BLaER1 treated with 17β-estradiol and CSF1 and Interleukin-3, amounts not matched to agents 10 nM and 100 nM (cell line): ENCODE measurements around the gene DCAF17.
"Not testable (repeated sequence)": the region's sequence is repeated elsewhere in the genome, so short reads cannot be mapped to it uniquely, and the experiment has no call there.

ENCODE experiments used
- H3K27ac ChIP-seq, 11 experiments: shearing (Covaris generic); formaldehyde crosslinking; 2 replicates each; pipeline ENCODE4 v1.8.1; 2022
- H3K27me3 ChIP-seq, 11 experiments: shearing (Covaris generic); formaldehyde crosslinking; 2 replicates each; pipeline ENCODE4 v1.8.1; 2022
- H3K36me3 ChIP-seq, 11 experiments: shearing (Covaris generic); formaldehyde crosslinking; 2 replicates each; pipeline ENCODE4 v1.8.1; 2022
- H3K4me1 ChIP-seq, 10 experiments: shearing (Covaris generic); formaldehyde crosslinking; 2 replicates each; pipeline ENCODE4 v1.8.1; 2022
- H3K4me2 ChIP-seq, 11 experiments: shearing (Covaris generic); formaldehyde crosslinking; 2 replicates each; pipeline ENCODE4 v1.8.1; 2022
- H3K4me3 ChIP-seq, 10 experiments: shearing (Covaris generic); formaldehyde crosslinking; 2 replicates each; pipeline ENCODE4 v1.8.1; 2022
- H3K9ac ChIP-seq, 11 experiments: shearing (Covaris generic); formaldehyde crosslinking; 2 replicates each; pipeline ENCODE4 v1.8.1; 2022
- H3K9me3 ChIP-seq, 11 experiments: shearing (Covaris generic); formaldehyde crosslinking; replicated peaks in 1 of 11; 2 replicates each; pipeline ENCODE4 v1.8.1; 2022
- H4K20me1 ChIP-seq, 11 experiments: shearing (Covaris generic); formaldehyde crosslinking; 2 replicates each; pipeline ENCODE4 v1.8.1; 2022
- Cebpa-rat ChIP-seq, 11 experiments: shearing (Covaris generic); IDR thresholded peaks; 2 replicates each; pipeline ENCODE4 v1.8.1; 2022

Gene DCAF17

GRCh38 chr2:171407030-171407675 is 26.9 kb upstream of the DCAF17 start:
- peaks cover 0 to 4% (median 0%) of the 10 kb centered on the region in 11 experiments; a peak in 2 of 22 replicates for H4K20me1 ChIP-seq
- H3K27ac ChIP-seq = no peak overlapping the region
- H3K9ac ChIP-seq = no peak overlapping the region
- peaks cover 0 to 22% (median 7%) of the 10 kb centered on the region in 11 experiments; a peak in 12 of 22 replicates for H3K36me3 ChIP-seq
- H3K9me3 ChIP-seq = peaks cover 10 to 18% (median 13%) of the 10 kb centered on the region in 11 experiments
- no peak for TF ChIP-seq Cebpa-rat (IDR thresholded peaks at IDR 0.05)
- H3K27me3 ChIP-seq = no peaks in the 10 kb centered on the region
- H3K4me1 ChIP-seq = peaks cover 0 to 20% (median 0%) of the 10 kb centered on the region in 10 experiments; a peak in 4 of 20 replicates
- no peak overlapping the region for H3K4me2 ChIP-seq
- no peak overlapping the region for H3K4me3 ChIP-seq

DNA sequence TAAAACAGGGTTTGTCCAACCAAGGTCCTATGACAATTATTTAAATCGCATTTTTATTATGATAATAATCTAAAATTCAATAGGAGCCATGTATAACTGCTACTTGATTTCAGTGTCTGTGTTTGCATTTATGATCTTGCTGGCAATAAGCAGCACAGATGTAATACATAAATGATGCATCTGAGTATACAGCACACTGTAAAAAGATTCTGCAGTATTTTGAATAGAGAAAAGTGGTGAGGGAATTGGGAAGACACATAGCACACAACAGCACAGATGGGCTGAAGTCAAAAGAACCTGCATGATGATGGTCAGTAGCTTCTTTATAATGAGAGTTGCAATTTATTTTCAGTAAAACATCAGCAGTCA is 26.4 kb upstream of the DCAF17 start:
- H3K9me3 ChIP-seq = peaks cover 4 to 13% (median 8%) of the 10 kb centered on the region in 11 experiments
- TF ChIP-seq Cebpa-rat (IDR thresholded peaks at IDR 0.05) = no peak
- H3K4me2 ChIP-seq = no peak overlapping the region
- H3K9ac ChIP-seq = no peak overlapping the region
- peaks cover 0 to 20% (median 0%) of the 10 kb centered on the region in 10 experiments; a peak in 4 of 20 replicates for H3K4me1 ChIP-seq
- H3K36me3 ChIP-seq = peaks cover 0 to 17% (median 4%) of the 10 kb centered on the region in 11 experiments; a peak in 7 of 22 replicates
- H3K27me3 ChIP-seq = no peaks in the 10 kb centered on the region
- H4K20me1 ChIP-seq = peaks cover 0 to 6% (median 0%) of the 10 kb centered on the region in 11 experiments; a peak in 2 of 22 replicates
- H3K27ac ChIP-seq = no peak overlapping the region
- H3K4me3 ChIP-seq = no peak overlapping the region

- H3K4me3 ChIP-seq = no peak overlapping the region
- peaks cover 0 to 5% (median 0%) of the 10 kb centered on the region in 11 experiments; a peak in 1 of 22 replicates for H3K9me3 ChIP-seq
- H4K20me1 ChIP-seq = peaks cover 0 to 6% (median 0%) of the 10 kb centered on the region in 11 experiments; a peak in 2 of 22 replicates
- H3K4me2 ChIP-seq = no peak overlapping the region
- no peak for TF ChIP-seq Cebpa-rat (IDR thresholded peaks at IDR 0.05)
- no peak overlapping the region for H3K27ac ChIP-seq
- H3K36me3 ChIP-seq = 0 out of 22 replicates have a peak, but pooled peaks cover 0 to 12% (median 0%) of the 10 kb centered on the region in 11 experiments
- H3K27me3 ChIP-seq = no peaks in the 10 kb centered on the region
- no peak overlapping the region for H3K9ac ChIP-seq
- H3K4me1 ChIP-seq = peaks cover 0 to 14% (median 0%) of the 10 kb centered on the region in 10 experiments; a peak in 4 of 20 replicates
Observed at GRCh38 chr2:171409436-171409971, 24.5 kb upstream of the DCAF17 start.

GRCh38 chr2:171410101-171410500 is 23.9 kb upstream of the DCAF17 start:
- Histone ChIP-seq H3K4me2 (no peak overlapping the region), H3K9ac (no peak overlapping the region), H3K4me3 (no peak overlapping the region), H4K20me1 (peaks cover 0 to 6% (median 0%) of the 10 kb centered on the region in 11 experiments; a peak in 2 of 22 replicates), H3K27me3 (no peaks in the 10 kb centered on the region), H3K4me1 (peaks cover 0 to 10% (median 0%) of the 10 kb centered on the region in 10 experiments; a peak in 4 of 20 replicates), H3K36me3 (0 out of 22 replicates have a peak, but pooled peaks cover 0 to 8% (median 0%) of the 10 kb centered on the region in 11 experiments), H3K27ac (no peak overlapping the region), H3K9me3 (peaks cover 0 to 5% (median 0%) of the 10 kb centered on the region in 11 experiments; a peak in 1 of 22 replicates)
- TF ChIP-seq Cebpa-rat (IDR thresholded peaks at IDR 0.05) = no peak

GRCh38 chr2:171410624-171411023 is 23.4 kb upstream of the DCAF17 start:
- no peak overlapping the region for H3K27ac ChIP-seq

GRCh38 chr2:171411214-171411613 is 22.8 kb upstream of the DCAF17 start:
- no peak overlapping the region for H3K27ac ChIP-seq
- peaks cover 0 to 5% (median 0%) of the 10 kb centered on the region in 11 experiments; a peak in 1 of 22 replicates for H3K9me3 ChIP-seq
- 0 out of 22 replicates have a peak, but pooled peaks cover 0 to 8% (median 0%) of the 10 kb centered on the region in 11 experiments for H3K36me3 ChIP-seq
- H3K4me2 ChIP-seq = no peak overlapping the region
- H4K20me1 ChIP-seq = peaks cover 0 to 6% (median 0%) of the 10 kb centered on the region in 11 experiments; a peak in 5 of 22 replicates
- H3K4me3 ChIP-seq = no peak overlapping the region
- TF ChIP-seq Cebpa-rat (IDR thresholded peaks at IDR 0.05) = no peak
- no peaks in the 10 kb centered on the region for H3K4me1 ChIP-seq
- no peaks in the 10 kb centered on the region for H3K27me3 ChIP-seq
- H3K9ac ChIP-seq = no peak overlapping the region

More at GRCh38 chr2:171410624-171411023, 23.4 kb upstream of the DCAF17 start:
- Histone ChIP-seq H3K36me3 (0 out of 22 replicates have a peak, but pooled peaks cover 0 to 8% (median 0%) of the 10 kb centered on the region in 11 experiments), H4K20me1 (peaks cover 0 to 6% (median 0%) of the 10 kb centered on the region in 11 experiments; a peak in 3 of 22 replicates), H3K27me3 (no peaks in the 10 kb centered on the region), H3K9ac (no peak overlapping the region), H3K4me3 (no peak overlapping the region), H3K9me3 (peaks cover 0 to 5% (median 0%) of the 10 kb centered on the region in 11 experiments; a peak in 1 of 22 replicates), H3K4me2 (no peak overlapping the region), H3K4me1 (peaks cover 0 to 4% (median 0%) of the 10 kb centered on the region in 10 experiments; a peak in 4 of 20 replicates)
- TF ChIP-seq Cebpa-rat (IDR thresholded peaks at IDR 0.05) = no peak

DNA sequence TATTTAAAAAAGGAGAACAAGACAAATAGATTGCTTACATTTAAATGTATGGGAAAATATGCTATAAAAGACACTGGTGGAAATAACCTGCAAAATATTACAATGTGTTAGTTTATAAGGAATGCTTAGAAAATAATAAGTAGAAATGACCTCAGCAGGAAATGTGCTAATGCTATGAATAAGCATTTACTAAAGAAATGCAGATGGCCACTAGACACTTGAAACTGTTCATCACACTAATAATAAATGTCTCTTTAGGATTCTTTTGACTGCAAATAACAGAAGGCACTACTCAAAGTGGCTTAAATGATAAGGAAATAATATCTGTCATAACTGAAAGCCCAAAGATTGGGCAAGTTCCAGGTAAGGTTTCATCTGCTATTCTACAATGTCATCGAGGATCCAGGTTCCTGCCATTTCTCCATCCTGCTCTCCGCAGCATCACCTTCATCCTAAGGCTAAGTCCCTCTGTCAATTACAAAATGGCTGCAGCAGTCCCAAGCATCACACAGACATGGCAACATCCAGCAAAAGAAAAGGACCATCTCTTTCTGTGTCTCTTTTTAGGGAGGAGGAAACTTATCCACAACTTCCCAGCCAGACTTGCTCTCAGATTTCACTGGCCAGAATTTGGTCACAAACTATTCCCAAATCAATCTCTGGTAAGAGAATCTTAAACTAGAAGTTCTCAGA is 22.1 kb upstream of the DCAF17 start:
- Histone ChIP-seq H3K4me2 (no peak overlapping the region), H4K20me1 (peaks cover 0 to 6% (median 0%) of the 10 kb centered on the region in 11 experiments; a peak in 6 of 22 replicates), H3K9ac (no peak overlapping the region), H3K36me3 (0 out of 22 replicates have a peak, but pooled peaks cover 0 to 8% (median 0%) of the 10 kb centered on the region in 11 experiments), H3K9me3 (peaks cover 0 to 5% (median 0%) of the 10 kb centered on the region in 11 experiments; a peak in 1 of 22 replicates), H3K27me3 (no peaks in the 10 kb centered on the region), H3K4me3 (no peak overlapping the region), H3K27ac (no peak overlapping the region), H3K4me1 (no peaks in the 10 kb centered on the region)
- no peak for TF ChIP-seq Cebpa-rat (IDR thresholded peaks at IDR 0.05)

- Histone ChIP-seq H3K36me3 (0 out of 22 replicates have a peak, but pooled peaks cover 0 to 8% (median 0%) of the 10 kb centered on the region in 11 experiments), H3K9me3 (peaks cover 0 to 5% (median 0%) of the 10 kb centered on the region in 11 experiments; a peak in 1 of 22 replicates), H3K4me1 (no peaks in the 10 kb centered on the region), H4K20me1 (peaks cover 0 to 10% (median 0%) of the 10 kb centered on the region in 11 experiments; a peak in 7 of 22 replicates), H3K27ac (no peak overlapping the region), H3K27me3 (no peaks in the 10 kb centered on the region), H3K4me2 (no peak overlapping the region), H3K9ac (no peak overlapping the region), H3K4me3 (no peak overlapping the region)
- no peak for TF ChIP-seq Cebpa-rat (IDR thresholded peaks at IDR 0.05)
Observed at GRCh38 chr2:171412571-171413175, 21.4 kb upstream of the DCAF17 start.

DNA sequence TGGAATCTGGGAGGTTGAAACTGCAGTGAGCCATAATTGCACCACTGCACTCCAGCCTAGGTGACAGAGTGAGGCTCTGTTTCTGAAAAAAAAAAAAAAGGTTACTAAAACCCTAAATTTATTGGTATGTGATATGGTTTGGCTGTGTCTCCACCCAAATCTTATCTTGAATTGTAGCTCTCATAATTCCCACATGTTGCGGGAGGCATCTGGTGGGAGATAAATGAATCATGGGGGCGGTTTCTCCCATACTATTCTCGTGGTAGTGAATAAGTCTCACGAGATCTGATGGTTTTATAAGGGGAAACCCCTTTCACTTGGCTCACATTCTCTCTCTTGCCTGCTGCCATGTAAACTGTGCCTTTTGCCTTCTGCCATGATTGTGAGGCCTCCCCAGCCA is 19.4 kb upstream of the DCAF17 start:
- not testable (repeated sequence) for H3K27me3 ChIP-seq, H3K36me3 ChIP-seq, H3K4me2 ChIP-seq, H3K4me3 ChIP-seq, H3K9me3 ChIP-seq, H3K27ac ChIP-seq, H3K9ac ChIP-seq, H3K4me1 ChIP-seq
- H4K20me1 ChIP-seq = peaks cover 0 to 10% (median 0%) of the 10 kb centered on the region in 11 experiments; a peak in 7 of 22 replicates
